Activated CD4-positive, alpha-beta T cell treated with anti-CD3 and anti-CD28 coated beads, Interleukin-2, amount 10 ng/mL, durations not matched to agents 7 days and 5 days (primary cell): ENCODE data around the gene ATP1A4. TPM values are rescaled to one million over a fixed set of nuclear protein-coding genes. Genes with fewer than 3 reads are reported as not detected.
"Not testable (repeated sequence)": the region's sequence is repeated elsewhere in the genome, so short reads cannot be mapped to it uniquely, and the experiment has no call there.

Experiments
- CTCF ChIA-PET: fragments of 350-600 bp; sonication (Branson Sonifier 250); formaldehyde crosslinking; loops from one replicate; lab custom pipeline; 2021; ENCODE audit warnings: antibody characterized with exemption; lab: Charles Lee
- POLR2A ChIA-PET: fragments of 350-600 bp; sonication (Branson Sonifier 250); formaldehyde crosslinking; loops from one replicate; lab custom pipeline; 2021; ENCODE audit warnings: antibody characterized with exemption; lab: Charles Lee
- DNase-seq: peaks from one replicate; pipeline ENCODE4 v3.0.0-alpha.2; 2020
- H3K27ac Mint-ChIP-seq: one replicate; pipeline ENCODE4 v1.8.0; 2021; ENCODE audit warnings: mild to moderate bottlenecking, moderate library complexity, mixed read lengths
- H3K27me3 Mint-ChIP-seq: one replicate; pipeline ENCODE4 v1.8.0; 2021; ENCODE audit warnings: mixed read lengths
- H3K36me3 Mint-ChIP-seq: one replicate; pipeline ENCODE4 v1.8.0; 2021; ENCODE audit warnings: low read depth, mixed read lengths
- H3K4me1 Mint-ChIP-seq: one replicate; pipeline ENCODE4 v1.8.0; 2021; ENCODE audit warnings: mixed read lengths
- H3K4me3 Mint-ChIP-seq: one replicate; pipeline ENCODE4 v1.8.0; 2021; ENCODE audit warnings: mild to moderate bottlenecking, moderate library complexity, mixed read lengths
- H3K9me3 Mint-ChIP-seq: one replicate; pipeline ENCODE4 v1.8.0; 2021; ENCODE audit warnings: mixed read lengths
- total RNA-seq, 2 experiments: library from RNA; stranded (reverse); gene quantifications; one replicate each; pipeline ENCODE4 v1.2.3, GENCODE V29; 2021

ATP1A4 gene
- total RNA-seq: not detected

- H3K36me3 Mint-ChIP-seq: no peaks in the 10 kb centered on the region
These were observed at the start of gene ATP1A4 for GRCh38 chr1:160151303-160151702. TSS of gene ATP1A4 (plus strand) at chr1:160151603. CDS start at chr1:160152041, 438 bp downstream.

GRCh38 chr1:160101717-160102522 is 49.5 kb upstream of the ATP1A4 start:
- ChIA-PET CTCF (interaction anchor here (0.6 to 3.3 kb wide), 18 partner anchors 9 to 286 kb away, joined by 3 to 16 read pairs (median 3); no protein-coding TSS in a partner anchor), POLR2A (no interaction called here)
- no peak overlapping the region for H3K27ac Mint-ChIP-seq
- no peaks in the 10 kb centered on the region for H3K36me3 Mint-ChIP-seq
- no peaks in the 10 kb centered on the region for H3K9me3 Mint-ChIP-seq
- H3K27me3 Mint-ChIP-seq: no peaks in the 10 kb centered on the region
- peaks cover 33% of the 10 kb centered on the region for H3K4me1 Mint-ChIP-seq
- no peak for DNase-seq
- no peak overlapping the region for H3K4me3 Mint-ChIP-seq

More at GRCh38 chr1:160151303-160151702, at the start of gene ATP1A4:
- peaks cover 9% of the 10 kb centered on the region for H3K27me3 Mint-ChIP-seq
- ChIA-PET POLR2A (no interaction called here), CTCF (interaction anchor here (1.1 to 1.6 kb wide), 2 partner anchors 23 to 34 kb away, joined by 3 read pairs; no protein-coding TSS in a partner anchor)
- DNase-seq: no peak
- no peaks in the 10 kb centered on the region for H3K4me1 Mint-ChIP-seq
- no peak within 1 kb of the TSS for H3K4me3 Mint-ChIP-seq
- H3K27ac Mint-ChIP-seq: no peak within 1 kb of the TSS
- no peaks in the 10 kb centered on the region for H3K9me3 Mint-ChIP-seq

DNA sequence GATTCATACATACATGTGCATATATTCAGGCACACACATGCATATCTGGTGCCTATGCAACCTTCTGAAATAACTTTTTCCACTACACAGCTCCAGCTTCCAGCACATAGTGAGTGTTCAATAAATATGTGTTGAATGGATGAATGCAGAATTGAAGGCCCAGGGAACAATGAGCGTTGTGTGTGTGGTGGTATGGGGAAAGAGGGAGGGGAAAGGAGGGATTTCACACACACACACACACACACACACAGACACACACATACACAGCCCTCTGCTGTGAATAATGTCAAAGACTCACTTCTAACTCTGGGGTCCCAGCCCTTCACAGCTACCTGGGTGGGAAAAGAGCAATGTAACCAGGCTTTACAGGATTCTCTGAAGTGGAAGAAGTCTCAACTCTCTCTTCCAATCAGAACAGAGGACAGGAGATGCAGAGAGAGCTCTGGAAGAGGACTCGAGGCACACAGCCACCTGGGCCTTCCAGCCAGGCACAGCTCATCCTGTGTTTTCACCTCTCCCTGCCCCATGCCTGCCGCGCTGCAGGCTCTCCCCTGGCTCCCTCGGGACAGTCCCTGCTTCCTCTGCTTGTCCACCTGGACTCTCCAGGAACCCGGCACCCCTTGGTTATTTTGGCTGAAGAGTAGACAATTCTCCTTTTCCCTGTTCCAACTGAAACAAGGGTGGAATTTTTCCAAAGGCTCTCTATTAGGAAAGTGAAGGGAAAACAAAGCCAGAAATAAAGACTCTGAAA is 47.6 kb upstream of the ATP1A4 start:
- no peak for DNase-seq
- no peaks in the 10 kb centered on the region for H3K36me3 Mint-ChIP-seq
- no peak overlapping the region for H3K4me3 Mint-ChIP-seq
- H3K9me3 Mint-ChIP-seq: no peaks in the 10 kb centered on the region
- H3K27ac Mint-ChIP-seq: no peak overlapping the region
- H3K4me1 Mint-ChIP-seq: peaks cover 27% of the 10 kb centered on the region
- CTCF ChIA-PET: interaction anchor here (1.9 to 3.3 kb wide), 3 partner anchors 18 to 188 kb away, joined by 6 to 14 read pairs (median 10); no protein-coding TSS in a partner anchor
- H3K27me3 Mint-ChIP-seq: no peaks in the 10 kb centered on the region
- POLR2A ChIA-PET: no interaction called here

DNA sequence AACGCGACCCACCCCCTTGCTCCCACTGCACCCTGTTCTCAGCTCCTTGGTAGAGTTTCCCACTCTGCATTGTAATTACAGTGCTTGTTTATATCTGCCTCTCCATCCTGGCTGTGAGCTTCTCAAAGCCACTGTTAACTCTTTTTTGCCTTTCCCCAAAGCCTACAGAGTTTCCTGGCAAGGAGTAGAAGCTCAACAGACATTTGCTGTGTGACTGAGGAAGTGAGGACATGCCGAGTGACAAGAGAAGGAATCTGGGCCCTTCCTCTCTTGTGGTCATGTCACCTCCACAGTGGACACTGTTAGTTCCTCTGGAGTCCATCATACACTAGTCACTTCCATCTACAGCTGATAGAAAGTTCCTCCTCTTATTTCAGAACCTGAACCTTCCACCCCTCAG is 46.9 kb upstream of the ATP1A4 start:
- Mint-ChIP-seq H3K27me3 (no peaks in the 10 kb centered on the region), H3K9me3 (no peaks in the 10 kb centered on the region), H3K4me3 (no peak overlapping the region), H3K36me3 (no peaks in the 10 kb centered on the region), H3K27ac (no peak overlapping the region), H3K4me1 (peaks cover 24% of the 10 kb centered on the region)
- DNase-seq: no peak
- ChIA-PET CTCF (interaction anchor here (0.6 to 3.1 kb wide), 4 partner anchors 19 to 184 kb away, joined by 3 to 10 read pairs (median 4); no protein-coding TSS in a partner anchor), POLR2A (no interaction called here)

GRCh38 chr1:160105155-160105554 is 46.2 kb upstream of the ATP1A4 start:
- Mint-ChIP-seq H3K4me3 (no peak overlapping the region), H3K27ac (no peak overlapping the region), H3K9me3 (no peaks in the 10 kb centered on the region), H3K4me1 (peaks cover 18% of the 10 kb centered on the region), H3K36me3 (no peaks in the 10 kb centered on the region), H3K27me3 (no peaks in the 10 kb centered on the region)
- CTCF ChIA-PET: interaction anchor here (0.6 to 3.1 kb wide), 6 partner anchors 20 to 234 kb away, joined by 3 to 10 read pairs (median 3); no protein-coding TSS in a partner anchor
- POLR2A ChIA-PET: no interaction called here
- DNase-seq: no peak

DNA sequence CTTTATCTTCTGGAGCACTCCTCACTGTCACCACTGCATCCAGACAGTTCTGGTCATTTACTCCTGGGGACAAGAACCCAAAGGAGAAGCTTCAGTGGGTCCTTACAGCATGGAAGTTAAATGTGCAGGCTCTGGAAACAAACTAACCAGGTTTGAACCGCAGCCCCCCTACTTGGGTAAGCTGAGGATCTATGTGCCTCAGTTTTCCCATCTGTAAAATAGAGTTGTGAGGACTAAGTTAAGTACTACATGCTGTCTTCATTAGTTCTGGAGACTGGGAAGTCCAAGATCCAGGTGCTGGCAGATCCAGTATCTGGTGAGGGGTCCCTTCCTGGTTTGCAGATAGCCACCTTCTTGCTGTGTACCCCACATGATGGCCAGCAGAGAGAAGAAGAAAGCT is 43.9 kb upstream of the ATP1A4 start:
- Mint-ChIP-seq H3K9me3 (no peaks in the 10 kb centered on the region), H3K4me3 (no peak overlapping the region), H3K36me3 (no peaks in the 10 kb centered on the region), H3K27ac (no peak overlapping the region), H3K27me3 (no peaks in the 10 kb centered on the region), H3K4me1 (peaks cover 4% of the 10 kb centered on the region)
- ChIA-PET POLR2A (no interaction called here), CTCF (interaction anchor here (1.0 to 1.6 kb wide), 3 partner anchors 10 to 270 kb away, joined by 3 to 5 read pairs (median 5); partner anchors contain the start of gene IGSF8)
- DNase-seq: no peak

DNA sequence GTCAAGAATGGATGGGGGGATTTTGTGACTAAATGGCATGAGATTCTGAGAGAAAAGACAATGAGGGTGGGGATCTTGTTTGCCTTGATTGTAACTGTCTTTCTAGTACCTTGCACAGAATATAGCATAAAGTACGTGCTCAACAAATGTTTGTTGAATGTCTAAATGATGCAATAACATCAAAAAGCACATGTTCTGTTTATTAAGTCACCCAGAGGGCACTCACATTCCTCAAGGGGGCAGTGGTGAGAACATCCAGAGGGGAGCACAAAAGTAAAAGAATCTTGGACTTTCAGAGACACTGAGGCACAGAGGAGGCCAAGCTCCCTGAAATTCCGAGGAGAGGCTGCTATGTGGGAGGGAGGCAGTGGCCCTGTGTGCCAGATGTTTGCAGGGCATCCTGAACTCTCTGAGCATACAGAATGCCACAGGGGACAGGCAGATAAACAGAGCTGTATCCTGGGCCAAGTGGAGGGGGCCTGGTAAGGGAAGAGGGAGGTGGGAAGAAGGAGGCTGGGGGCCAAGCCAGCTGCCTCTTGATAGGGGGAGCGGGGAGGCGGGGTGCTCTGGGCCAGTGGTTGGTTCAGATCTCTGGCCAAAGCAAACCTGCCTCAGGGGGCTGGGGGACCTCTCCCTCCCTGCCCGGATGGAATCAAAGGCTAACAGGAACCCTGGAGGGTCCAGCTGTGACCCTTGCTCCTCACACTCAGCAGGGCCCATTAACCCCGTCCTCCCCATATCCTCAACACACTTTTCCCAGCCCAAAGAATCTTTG is 42.3 kb upstream of the ATP1A4 start:
- H3K9me3 Mint-ChIP-seq: no peaks in the 10 kb centered on the region
- H3K4me3 Mint-ChIP-seq: no peak overlapping the region
- peaks cover 4% of the 10 kb centered on the region for H3K4me1 Mint-ChIP-seq
- no peak overlapping the region for H3K27ac Mint-ChIP-seq
- CTCF ChIA-PET: interaction anchor here (0.8 to 1.8 kb wide), 5 partner anchors 14 to 182 kb away, joined by 3 to 5 read pairs (median 3); no protein-coding TSS in a partner anchor
- no peaks in the 10 kb centered on the region for H3K27me3 Mint-ChIP-seq
- DNase-seq: peak; percentile 51
- no peaks in the 10 kb centered on the region for H3K36me3 Mint-ChIP-seq
- POLR2A ChIA-PET: no interaction called here

DNA sequence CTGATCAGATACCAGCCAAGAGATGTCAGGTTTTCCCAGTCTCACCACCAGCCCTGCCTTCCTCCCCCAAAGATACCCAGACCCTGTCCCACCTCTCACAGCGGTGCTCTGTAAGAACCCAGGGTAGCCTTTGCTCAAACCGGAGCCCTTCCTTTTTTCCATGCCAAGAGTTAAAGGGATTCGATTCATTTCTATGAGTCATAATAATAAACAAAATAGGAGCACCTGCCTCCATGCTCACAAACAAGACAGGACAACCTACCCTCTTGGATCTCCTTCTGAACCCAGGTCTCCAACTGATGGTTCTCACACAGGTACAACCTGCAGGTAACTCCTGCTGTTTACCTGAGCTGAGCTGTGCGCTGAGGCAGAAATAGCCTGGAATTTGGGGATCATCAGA is 41.7 kb upstream of the ATP1A4 start:
- Mint-ChIP-seq H3K27ac (no peak overlapping the region), H3K36me3 (no peaks in the 10 kb centered on the region), H3K4me3 (no peak overlapping the region), H3K4me1 (peaks cover 4% of the 10 kb centered on the region), H3K27me3 (no peaks in the 10 kb centered on the region), H3K9me3 (no peaks in the 10 kb centered on the region)
- POLR2A ChIA-PET: no interaction called here
- DNase-seq: no peak
- CTCF ChIA-PET: interaction anchor here (0.5 to 1.8 kb wide), 4 partner anchors 13 to 979 kb away, joined by 3 to 5 read pairs (median 3); no protein-coding TSS in a partner anchor

DNA sequence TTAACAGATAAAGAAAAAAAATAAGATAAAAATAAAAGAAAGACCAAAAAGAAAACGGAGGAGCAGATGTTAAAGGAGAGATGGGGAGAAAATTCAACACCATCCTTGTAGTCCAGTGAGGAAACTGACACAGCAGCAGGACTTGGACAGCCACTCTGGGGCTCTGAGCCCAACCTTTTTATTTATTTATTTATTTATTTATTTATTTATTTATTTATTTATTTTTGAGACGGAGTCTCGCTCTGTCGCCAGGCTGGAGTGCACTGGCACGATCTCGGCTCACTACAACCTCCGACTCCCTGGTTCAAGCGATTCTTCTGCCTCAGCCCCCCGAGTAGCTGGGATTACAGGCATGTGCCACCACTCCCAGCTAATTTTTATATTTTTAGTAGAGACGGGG is 39.9 kb upstream of the ATP1A4 start:
- H3K27me3 Mint-ChIP-seq, H3K4me3 Mint-ChIP-seq, POLR2A ChIA-PET, H3K9me3 Mint-ChIP-seq, H3K36me3 Mint-ChIP-seq, H3K4me1 Mint-ChIP-seq, H3K27ac Mint-ChIP-seq, DNase-seq: not testable (repeated sequence)
- CTCF ChIA-PET: interaction anchor here (0.7 to 1.1 kb wide), 2 partner anchors 10 to 146 kb away, joined by 3 read pairs; no protein-coding TSS in a partner anchor

DNA sequence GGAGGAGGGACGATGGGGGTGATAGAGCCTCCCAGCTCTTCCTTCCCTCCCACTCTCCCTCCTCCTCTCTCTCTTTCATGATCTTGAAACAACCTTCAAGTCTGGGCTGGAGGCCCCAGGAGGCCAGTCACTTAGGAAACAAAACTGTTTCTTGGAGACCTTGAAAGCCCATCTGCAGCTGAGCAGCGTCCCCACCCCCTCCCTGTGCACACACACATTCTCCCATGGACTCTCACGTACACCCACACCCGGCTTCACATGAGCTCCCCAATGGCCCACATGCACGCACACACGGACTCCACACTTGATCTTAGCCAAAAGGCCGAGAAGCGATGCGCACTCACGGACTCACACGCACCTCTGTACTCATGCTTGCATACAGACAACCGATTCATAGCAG is 39.0 kb upstream of the ATP1A4 start:
- H3K27ac Mint-ChIP-seq: no peak overlapping the region
- CTCF ChIA-PET: no interaction called here
- POLR2A ChIA-PET: no interaction called here

DNA sequence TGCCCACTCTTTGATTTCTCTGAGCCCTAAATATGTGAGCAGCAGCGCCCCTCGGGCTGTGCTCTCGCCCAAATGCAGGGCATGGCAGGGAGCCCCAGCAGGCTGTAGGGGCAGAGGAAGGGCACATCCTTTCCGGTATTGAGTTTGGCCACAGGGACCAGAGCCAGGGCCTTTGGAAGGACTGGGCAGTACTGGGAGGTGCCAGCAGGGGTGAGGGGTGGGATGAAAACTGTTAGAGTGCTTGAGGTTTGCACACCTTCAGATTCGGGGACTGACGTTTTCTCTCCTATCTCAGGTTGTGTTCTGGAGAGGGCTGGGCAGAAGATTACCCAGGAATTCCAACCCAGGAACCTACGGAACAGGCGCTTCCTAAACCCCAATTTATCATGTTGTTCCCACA is 38.0 kb upstream of the ATP1A4 start:
- CTCF ChIA-PET: no interaction called here

More for the DNA sequence above, 39.0 kb upstream of the ATP1A4 start:
- H3K9me3 Mint-ChIP-seq: no peaks in the 10 kb centered on the region
- no peaks in the 10 kb centered on the region for H3K36me3 Mint-ChIP-seq
- H3K4me3 Mint-ChIP-seq: no peak overlapping the region
- peaks cover 4% of the 10 kb centered on the region for H3K4me1 Mint-ChIP-seq
- DNase-seq: no peak
- peaks cover 2% of the 10 kb centered on the region for H3K27me3 Mint-ChIP-seq

DNA sequence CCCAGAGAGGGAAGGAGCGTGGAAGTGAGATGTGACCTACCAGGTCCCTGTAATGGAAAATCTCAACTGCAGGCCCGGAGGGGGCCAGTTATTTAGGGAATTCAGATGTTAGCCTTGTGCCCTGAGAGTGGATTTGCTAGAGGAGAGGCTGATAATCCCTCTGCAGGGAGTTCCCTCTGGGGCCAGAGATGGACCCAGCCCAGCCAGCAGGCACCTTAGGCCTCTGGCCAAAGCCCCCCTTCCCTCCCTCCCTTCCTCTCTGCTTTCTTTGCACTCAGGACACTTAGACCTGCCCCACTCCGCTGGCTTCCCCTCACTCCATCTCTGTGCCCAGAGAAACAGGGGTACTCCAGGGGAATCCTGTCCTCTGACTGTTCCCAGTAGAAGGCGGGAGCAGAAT is 37.3 kb upstream of the ATP1A4 start:
- no peak overlapping the region for H3K27ac Mint-ChIP-seq
- peaks cover under 1% of the 10 kb centered on the region for H3K4me1 Mint-ChIP-seq
- ChIA-PET CTCF (interaction anchor here (1.5 kb wide), 1 partner anchor 11 kb away, joined by 3 read pairs; no protein-coding TSS in a partner anchor), POLR2A (no interaction called here)
- no peak overlapping the region for H3K4me3 Mint-ChIP-seq
- DNase-seq: no peak
- H3K27me3 Mint-ChIP-seq: peaks cover 5% of the 10 kb centered on the region
- no peaks in the 10 kb centered on the region for H3K36me3 Mint-ChIP-seq
- no peaks in the 10 kb centered on the region for H3K9me3 Mint-ChIP-seq

More for the DNA sequence above, 38.0 kb upstream of the ATP1A4 start:
- Mint-ChIP-seq H3K4me1 (peaks cover 4% of the 10 kb centered on the region), H3K27ac (no peak overlapping the region), H3K4me3 (no peak overlapping the region), H3K36me3 (no peaks in the 10 kb centered on the region), H3K9me3 (no peaks in the 10 kb centered on the region), H3K27me3 (peaks cover 5% of the 10 kb centered on the region)
- DNase-seq: no peak
- POLR2A ChIA-PET: no interaction called here
